ENCODE results near the gene PHAF1.

Gene PHAF1

DNA sequence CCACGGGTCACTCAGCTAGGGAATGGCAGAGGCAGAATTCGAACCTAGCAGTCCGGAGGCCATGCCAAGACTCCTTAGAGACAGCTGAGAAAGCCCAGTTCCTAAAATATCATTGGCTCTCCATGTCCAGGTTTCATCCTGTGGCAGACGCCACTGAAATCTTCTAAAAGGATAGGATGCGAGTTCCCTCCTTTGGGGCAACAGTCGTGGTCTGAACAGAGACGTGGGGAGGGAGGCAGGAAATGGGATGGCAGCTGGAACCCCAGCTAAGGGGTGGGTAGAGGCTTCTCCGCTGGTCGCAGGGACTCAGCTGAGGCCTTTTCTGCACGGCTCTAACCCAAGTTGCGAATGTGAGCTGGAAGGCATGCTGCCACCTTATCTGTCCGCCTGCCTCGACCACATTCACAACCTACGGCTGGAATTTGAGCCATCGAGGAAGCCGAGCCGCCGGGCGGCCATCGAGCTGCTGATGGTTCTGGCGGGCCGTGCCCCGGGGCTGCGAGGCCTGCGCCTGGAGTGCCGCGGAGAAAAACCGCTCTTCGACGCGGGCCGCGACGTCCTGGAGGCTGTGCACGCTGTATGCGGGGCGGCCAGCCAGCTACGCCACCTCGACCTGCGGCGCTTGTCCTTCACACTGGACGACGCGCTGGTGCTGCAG lies 52.9 kb downstream of the PHAF1 start:
- no peak for DNase-seq (ENCODE audit: low read depth, low spot score)

DNA sequence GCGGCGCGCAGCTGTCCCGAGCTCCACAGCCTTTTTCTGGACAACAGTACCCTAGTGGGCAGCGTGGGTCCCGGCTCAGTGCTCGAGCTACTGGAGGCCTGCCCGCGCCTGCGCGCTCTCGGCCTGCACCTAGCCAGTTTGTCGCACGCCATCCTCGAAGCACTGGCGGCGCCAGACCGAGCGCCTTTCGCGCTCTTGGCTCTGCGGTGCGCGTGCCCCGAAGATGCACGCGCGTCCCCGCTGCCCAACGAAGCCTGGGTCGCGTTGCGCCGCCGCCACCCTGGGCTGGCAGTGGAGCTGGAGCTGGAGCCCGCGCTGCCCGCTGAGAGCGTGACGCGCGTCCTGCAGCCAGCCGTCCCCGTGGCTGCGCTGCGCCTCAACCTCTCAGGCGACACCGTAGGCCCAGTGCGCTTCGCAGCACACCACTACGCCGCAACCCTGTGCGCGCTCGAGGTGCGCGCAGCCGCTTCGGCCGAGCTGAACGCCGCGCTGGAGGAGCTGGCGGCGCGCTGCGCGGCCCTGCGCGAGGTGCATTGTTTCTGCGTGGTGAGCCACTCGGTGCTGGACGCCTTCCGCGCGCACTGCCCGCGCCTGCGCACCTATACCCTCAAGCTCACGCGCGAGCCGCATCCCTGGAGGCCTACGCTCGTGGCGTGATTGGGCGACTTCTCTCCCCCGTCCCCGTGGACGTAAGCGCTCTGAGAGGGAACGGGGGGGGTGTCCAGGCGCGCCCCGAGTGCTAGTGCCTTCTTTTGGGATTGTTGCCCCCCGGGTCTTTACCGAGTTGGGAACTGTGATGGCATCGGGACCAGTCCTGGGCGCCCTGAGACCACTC lies 53.6 kb downstream of the PHAF1 start:
- no peak for DNase-seq (ENCODE audit: low read depth, low spot score)

DNA sequence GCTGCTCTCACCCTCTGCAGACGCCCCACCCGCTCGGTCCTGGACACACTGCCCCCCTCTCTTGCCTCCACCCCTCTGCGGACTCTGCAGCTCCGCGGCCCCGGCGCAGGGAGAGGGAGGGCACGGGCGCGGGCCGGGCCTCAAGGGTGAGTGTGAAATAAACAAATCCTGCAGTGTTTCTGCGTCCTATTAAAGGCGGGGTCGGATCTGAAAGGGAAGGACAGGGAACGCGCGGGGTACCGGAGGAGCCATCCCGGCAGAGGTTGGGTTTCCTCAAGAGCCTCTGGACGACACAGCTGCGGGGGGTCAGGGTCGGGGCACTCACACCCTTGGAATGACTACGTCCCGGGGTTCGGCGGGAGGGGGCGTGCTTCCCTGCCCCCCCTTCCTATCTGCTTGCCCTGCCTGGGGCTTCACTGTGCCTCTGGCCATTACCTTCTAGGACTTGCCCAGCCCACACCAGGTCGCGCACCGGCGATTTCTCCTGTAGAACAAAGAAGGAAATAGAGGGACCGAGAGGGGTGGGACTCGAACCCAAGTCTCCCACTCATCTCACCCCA lies 54.3 kb downstream of the PHAF1 start:
- DNase-seq (ENCODE audit: low read depth, low spot score) = no peak

DNA sequence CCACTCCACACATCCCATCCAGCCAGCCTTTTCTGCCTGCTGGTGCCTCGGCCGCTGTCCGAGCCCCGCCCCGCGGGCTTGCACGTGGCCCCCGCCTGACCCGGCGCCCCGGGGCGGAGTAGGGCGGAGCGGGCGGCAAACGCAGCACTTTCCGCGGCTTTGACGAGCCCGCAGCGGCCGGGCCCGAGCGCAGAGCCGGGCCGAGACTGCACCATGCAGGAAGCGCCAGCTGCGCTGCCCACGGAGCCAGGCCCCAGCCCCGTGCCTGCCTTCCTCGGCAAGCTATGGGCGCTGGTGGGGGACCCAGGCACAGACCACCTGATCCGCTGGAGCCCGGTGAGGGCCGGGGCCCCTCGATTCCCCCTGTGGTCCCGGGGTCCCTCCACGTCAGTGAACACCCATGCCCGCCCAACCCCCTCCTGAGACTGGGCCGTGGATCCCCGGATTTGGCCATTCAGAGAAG lies 54.9 kb downstream of the PHAF1 start, which contains the start of gene HSF4:
Gene HSF4, plus strand, starts transcription at position 147 of the 463 bp plus-strand sequence. Its CDS starts 67 bp downstream, at position 214.
- DNase-seq (ENCODE audit: low read depth, low spot score) = no peak

DNA sequence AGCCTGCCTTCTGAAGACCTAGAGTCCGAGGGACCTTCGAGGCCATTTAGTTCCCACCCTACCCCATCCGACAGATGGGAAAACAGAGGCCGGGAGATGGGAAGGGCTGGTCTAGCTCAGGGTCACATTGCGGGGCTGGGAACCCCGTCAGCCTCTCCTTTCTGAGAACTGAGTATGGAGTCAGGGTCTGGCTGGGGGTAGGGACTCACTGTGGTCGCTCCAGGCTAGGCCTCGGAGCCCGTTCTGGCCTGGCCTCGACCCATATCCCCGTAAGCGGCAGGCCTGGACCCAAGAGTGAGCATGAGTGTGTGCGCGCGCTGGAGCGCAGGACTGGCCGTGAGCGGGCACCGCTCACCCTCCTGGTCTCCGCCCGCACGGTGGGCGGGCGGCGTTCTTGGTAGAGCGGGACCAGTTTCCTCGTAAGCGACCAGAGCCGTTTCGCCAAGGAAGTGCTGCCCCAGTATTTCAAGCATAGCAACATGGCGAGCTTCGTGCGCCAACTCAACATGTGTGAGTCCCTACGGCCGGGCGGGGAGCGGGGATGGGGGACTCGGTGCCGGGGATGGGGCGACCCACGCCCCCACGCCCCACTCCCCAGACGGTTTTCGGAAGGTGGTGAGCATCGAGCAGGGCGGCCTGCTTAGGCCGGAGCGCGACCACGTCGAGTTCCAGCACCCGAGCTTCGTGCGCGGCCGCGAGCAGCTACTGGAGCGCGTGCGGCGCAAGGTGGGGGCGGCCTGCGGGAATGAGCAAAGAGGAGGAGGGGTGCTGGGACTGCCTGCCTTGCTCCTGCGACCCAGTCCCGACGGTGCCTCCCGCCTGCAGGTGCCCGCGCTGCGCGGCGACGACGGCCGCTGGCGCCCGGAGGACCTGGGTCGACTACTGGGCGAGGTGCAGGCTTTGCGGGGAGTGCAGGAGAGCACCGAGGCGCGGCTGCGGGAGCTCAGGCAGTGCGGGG lies 55.7 kb downstream of the PHAF1 start:
- no peak for DNase-seq (ENCODE audit: low read depth, low spot score)

DNA sequence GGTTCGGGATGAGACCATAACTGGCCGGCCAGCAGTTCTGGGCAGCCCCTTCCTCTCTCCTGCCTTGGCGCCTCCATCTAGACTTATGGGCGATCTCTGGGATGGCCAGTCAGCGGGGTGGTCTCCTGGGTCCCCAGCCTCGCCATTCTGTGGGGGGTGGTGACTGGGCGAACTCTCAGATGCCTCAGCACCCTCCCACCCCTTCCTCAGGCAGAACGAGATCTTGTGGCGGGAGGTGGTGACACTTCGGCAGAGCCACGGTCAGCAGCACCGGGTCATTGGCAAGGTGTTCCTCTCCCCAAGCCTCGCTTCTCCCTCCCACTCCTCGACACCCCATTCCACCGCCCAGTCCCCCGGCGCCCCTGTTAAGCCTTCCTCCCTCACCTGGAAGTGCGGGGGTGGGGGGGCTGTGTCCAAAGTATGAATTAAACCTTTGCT lies 56.4 kb downstream of the PHAF1 start:
- DNase-seq (ENCODE audit: low read depth, low spot score) = no peak

DNA sequence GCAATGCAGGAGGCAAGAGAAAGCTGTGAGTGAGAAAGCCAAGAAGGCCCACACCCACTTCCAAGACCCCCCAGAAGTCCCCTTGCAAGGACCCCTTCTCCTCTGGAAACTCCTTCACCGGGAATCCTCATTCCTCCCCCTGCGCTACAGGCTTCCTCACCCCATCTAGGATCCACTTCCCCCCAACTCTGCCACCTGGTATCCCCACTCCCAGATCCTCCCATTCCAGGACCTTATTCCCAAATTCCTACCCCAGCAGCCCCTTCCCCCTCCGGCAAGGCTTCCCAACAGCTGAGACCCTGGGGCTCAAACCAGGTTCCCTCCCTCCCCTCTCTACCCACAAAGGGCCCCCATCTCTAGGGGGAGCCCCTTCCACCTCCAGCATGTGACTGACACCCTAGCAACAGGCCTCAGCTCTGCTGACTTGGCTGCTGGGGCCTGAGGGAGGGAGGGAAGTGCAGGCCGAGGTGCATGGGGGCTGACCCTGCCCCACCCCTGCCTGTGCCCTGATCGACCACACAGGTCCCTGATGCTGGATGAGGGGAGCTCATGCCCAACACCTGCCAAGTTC lies 56.9 kb downstream of the PHAF1 start:
- DNase-seq (ENCODE audit: low read depth, low spot score) = no peak

DNA sequence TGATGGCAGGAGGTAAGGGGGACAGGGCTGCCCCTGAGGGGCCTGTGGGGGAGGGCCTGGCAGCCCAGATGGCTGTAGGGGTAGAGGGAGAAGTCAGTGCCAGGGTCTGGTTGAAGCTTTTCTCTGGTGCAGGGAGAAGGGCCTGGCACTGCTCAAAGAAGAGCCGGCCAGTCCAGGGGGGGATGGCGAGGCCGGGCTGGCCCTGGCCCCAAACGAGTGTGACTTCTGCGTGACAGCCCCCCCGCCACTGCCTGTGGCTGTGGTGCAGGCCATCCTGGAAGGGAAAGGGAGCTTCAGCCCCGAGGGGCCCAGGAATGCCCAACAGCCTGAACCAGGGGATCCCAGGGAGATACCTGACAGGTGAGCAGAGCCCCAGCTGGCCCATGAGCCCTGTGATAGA lies 57.8 kb downstream of the PHAF1 start:
- no peak for DNase-seq (ENCODE audit: low read depth, low spot score)

DNA sequence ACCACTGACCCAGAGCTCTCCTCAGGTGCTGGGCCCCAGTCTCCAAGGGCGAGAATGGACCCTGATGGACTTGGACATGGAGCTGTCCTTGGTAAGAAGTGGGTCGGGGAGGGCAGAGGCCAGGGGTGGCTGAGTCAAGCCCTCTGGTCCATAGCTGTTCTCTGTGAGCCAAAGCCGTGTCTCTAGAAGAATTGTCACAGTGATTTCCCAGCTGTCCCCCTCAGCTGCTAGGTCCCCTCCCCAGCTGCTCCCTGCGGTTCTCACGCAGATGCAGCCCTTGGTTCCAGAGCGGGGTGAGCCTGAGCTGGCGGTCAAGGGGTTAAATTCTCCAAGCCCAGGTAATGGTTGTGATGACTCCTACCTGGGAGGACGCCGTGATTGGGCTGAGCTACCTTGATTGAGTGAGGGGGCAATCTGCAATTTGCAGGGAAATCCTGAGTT lies 59.3 kb downstream of the PHAF1 start:
- no peak for DNase-seq (ENCODE audit: low read depth, low spot score)

DNA sequence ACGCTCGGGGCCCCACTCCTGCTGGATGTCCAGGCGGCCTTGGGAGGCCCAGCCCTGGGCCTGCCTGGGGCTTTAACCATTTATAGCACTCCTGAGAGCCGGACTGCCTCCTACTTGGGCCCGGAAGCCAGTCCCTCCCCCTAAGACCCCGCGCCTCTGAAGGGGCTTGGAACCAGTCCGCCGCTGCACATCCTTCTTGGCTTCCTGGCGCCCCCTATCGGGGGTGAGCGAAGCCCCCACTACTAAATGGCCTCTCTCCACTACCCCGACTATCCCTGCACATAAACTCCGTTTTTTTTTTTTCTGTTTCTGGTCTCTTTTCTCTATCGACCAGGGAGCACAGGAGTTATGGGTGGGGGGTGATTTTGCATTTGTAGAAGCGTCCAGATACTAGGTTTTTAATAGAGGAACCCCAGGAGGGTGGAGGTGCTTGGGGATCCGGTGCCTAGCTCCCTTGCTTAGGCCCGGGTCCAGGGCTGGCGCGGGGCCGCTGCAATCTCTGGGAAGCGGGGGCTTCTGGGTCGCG lies 60.0 kb downstream of the PHAF1 start:
- no peak for DNase-seq (ENCODE audit: low read depth, low spot score)

DNA sequence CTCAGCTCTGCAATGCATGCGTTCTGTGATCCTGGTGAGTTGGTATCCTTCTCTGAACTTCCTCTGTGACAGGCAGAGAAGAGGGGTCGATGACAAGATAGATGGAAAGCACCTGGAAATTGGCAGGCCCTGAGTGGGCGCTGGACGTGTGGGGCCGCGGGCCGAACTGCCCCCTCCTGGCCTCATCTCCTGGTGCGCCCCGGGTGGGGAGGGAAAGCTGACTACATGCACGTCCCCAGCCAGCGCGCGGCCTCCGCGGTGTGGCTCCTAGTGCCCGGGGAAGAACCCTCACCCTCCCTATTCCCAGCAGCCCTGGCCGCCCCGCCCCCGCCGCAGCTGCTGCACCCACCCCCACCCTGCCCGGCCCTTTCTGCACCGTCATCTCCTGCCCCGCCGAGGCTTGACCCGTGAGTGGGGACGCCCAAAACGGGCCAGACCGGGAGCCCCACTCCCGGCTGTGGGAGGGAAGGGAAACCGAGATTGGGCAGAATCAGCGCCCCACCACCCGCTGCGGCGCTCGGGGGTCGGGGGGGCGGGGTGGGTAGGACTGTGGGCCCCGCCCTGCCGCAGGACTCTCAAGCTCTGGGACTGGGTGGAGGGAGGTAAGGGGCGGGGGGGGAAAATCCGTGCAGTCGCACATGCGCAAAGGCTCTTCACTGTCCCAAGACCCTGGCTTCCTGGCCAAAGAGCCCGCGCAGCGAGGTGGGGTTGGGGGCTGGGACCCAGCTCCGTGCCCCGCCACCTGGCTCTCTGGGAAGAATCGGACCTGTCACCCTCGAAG lies 60.6 kb downstream of the PHAF1 start, which contains the start of gene NOL3:
Gene NOL3, plus strand, starts transcription at position 371 of the 781 bp plus-strand sequence.
- DNase-seq (ENCODE audit: low read depth, low spot score) = no peak

DNA sequence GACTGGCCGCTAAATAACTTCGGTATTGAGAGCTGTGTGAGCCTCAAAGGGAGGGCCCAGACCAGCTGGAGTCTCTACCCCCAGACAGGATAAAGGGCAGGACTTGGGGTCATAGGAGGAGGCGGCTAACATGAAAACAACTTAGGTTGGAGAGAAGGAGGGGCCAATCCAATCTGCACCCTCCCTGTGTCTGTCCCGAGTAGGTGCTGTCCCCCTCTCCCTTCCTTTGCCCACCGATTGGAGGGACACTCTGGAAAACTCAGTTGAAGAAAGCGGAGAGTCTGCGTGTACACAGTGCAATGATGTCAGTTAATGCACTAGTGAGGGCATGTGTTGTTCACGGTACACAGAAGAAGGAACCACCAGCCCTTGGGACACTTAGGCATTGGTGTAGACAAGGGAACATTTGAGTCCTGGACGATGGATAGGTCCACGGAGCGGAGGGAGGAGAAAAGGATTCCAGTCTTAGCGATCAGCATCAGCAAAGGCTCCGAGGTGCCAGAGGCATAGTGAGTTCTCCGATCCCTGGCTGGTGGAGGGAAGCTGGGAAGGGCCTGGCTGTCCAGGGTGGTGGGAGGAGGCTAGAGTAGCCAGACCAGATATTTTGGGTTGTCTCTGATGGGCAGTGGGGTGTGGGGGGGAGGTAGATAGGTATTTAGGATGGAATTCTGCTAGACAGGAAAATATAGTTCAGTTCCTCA lies 61.4 kb downstream of the PHAF1 start:
- DNase-seq (ENCODE audit: low read depth, low spot score) = no peak

DNA sequence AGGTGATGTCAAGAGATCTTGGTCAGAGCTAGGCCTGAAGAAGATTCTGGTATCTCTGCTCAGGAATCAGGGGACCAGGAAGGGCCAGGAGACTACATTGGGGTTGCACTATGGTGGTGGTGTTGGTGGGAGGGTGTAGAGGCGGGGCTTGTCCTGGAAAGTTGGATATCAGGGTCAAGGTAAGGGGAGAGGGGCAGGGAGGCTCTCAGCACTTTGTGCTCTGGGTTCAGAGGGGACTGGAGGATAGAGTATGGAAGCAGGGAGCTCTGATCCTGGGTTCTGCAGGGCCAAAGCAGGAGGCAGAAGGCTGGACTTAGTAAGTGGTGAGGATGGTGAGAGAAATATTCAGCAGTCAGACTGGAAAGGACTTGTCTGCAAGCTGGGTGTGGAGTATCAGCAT lies 63.6 kb downstream of the PHAF1 start:
- DNase-seq (ENCODE audit: low read depth, low spot score) = no peak

DNA sequence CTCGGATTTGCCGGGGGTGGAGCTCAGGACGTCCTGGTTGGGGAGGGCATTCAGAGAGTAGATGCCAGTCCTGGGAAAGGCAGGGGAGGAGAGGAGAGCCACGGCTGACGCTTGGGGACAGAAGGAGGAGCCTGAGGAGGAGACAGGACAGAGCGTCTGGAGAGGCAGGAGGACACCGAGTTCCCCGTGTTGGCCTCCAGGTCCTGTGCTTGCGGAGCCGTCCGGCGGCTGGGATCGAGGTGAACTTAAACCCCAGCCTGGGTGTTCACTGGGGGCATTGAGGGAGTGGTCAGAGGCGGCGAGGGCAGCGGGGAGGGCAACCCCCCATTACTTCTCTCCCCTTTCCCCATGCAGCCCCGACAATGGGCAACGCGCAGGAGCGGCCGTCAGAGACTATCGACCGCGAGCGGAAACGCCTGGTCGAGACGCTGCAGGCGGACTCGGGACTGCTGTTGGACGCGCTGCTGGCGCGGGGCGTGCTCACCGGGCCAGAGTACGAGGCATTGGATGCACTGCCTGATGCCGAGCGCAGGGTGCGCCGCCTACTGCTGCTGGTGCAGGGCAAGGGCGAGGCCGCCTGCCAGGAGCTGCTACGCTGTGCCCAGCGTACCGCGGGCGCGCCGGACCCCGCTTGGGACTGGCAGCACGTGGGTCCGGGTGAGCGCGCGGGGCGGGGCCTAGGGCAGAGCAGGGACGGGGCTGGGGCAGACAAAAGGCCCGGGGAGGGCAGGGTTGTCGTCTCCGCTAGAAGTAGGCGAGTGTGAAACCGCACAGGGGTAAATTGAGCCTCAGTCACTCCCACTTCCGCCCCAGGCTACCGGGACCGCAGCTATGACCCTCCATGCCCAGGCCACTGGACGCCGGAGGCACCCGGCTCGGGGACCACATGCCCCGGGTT lies 64.3 kb downstream of the PHAF1 start:
- DNase-seq (ENCODE audit: low read depth, low spot score) = no peak

DNA sequence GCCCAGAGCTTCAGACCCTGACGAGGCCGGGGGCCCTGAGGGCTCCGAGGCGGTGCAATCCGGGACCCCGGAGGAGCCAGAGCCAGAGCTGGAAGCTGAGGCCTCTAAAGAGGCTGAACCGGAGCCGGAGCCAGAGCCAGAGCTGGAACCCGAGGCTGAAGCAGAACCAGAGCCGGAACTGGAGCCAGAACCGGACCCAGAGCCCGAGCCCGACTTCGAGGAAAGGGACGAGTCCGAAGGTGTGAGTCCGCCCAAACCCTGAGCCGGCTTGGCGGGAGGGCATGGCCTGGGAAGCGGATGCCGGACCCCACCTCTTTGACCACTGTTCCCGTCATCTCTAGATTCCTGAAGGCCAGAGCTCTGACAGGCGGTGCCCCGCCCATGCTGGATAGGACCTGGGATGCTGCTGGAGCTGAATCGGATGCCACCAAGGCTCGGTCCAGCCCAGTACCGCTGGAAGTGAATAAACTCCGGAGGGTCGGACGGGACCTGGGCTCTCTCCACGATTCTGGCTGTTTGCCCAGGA lies 65.0 kb downstream of the PHAF1 start:
- no peak for DNase-seq (ENCODE audit: low read depth, low spot score)

DNA sequence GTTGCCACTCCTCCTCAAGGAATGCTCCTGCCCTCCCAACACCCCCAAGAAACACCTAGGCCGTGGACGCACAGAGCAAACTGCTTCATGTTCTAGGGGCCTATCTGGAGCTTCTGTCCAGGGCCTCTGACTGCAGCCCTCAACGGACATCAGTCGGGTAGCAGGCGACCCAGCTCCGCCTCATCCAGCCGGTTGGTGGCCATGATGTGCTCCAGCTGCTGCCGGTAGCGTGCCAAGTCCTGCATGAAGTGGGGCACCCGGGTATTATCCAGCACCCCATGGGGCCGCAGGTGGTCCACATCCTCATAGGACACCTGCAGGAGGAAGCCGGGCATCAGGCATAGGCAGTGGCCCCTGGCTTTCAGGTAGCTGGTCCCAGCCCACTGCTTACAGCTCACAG lies 66.9 kb downstream of the PHAF1 start:
- no peak for DNase-seq (ENCODE audit: low read depth, low spot score)

DNA sequence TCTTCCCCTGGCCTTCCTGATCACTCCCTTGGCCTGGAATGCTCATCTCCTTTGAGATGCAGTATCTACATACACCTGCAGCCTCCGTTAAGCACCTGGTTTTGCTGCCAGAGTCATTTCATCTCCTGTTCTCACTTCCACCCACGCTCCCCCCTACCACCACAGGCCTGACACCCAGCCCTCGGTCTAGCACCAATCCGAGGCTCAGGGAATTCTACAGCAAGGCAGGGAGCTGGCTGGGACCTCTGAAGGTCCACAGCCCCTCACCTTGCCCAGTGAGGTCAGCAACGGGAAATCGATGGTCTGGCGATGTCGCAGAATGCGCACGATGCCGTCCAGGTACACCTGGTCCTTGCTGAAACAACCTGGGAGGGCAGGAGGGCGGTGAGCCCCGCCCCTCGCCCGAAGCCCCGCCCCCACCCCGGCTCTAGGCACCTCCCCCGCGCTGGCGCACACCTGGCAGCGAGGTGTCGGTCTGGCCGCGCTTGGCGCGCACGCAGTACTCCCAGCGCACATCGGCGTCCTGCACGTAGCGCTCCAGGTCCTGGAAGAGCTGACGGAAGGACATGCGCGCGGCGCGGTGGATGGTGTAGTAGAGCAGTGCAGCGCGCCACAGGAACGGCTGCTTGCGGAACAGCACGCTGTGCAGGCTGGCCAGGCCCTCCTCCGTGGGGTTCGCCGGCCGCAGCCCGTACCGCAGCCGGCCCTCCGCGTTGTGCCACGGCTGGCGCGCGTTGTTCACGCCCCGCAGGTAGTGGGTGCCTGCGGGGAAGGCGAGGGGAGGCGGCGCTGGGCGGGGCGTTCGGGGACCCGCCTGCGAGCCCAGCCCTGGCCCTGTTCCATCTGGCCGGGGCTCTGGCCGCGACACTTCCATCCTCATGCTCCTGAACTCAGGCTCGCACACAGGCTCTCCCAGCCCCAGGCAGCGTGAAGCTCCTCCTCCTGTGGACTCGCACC lies 68.3 kb downstream of the PHAF1 start:
- no peak for DNase-seq (ENCODE audit: low read depth, low spot score)
